HG03460 (cell line): ENCODE data around the gene RFPL4AL1.
"Not testable (repeated sequence)": the region's sequence is repeated elsewhere in the genome, so short reads cannot be mapped to it uniquely, and the experiment has no call there.

ENCODE experiments used
- ATAC-seq: cut with Tn5 transposase; IDR thresholded peaks from one replicate; pipeline ENCODE4 v1.9.1; 2021; ENCODE audit not compliant: unreplicated experiment

RFPL4AL1 gene

GRCh38 chr19:55768818-55769217, at the start of gene RFPL4AL1:
Gene RFPL4AL1, plus strand, starts transcription at chr19:55769118. Its CDS starts 2,687 bp downstream, at chr19:55771805.
- not testable (repeated sequence) for ATAC-seq

GRCh38 chr19:55720214-55720746, 48.6 kb upstream of the RFPL4AL1 start:
- no peak for ATAC-seq

- ATAC-seq, result no peak
Measured at GRCh38 chr19:55720801-55721200, 48.1 kb upstream of the RFPL4AL1 start.

- ATAC-seq, result no peak
Measured at GRCh38 chr19:55723491-55723890, 45.4 kb upstream of the RFPL4AL1 start.

- not testable (repeated sequence) for ATAC-seq
Measured at GRCh38 chr19:55730378-55730777, 38.5 kb upstream of the RFPL4AL1 start.

- ATAC-seq, result no peak
Measured at GRCh38 chr19:55738302-55738701, 30.6 kb upstream of the RFPL4AL1 start, which contains the start of gene NLRP9. Gene NLRP9, minus strand, starts transcription at chr19:55738402. Its CDS starts 28 bp downstream, at chr19:55738374.

- ATAC-seq, result no peak
Measured at GRCh38 chr19:55750715-55751114, 18.2 kb upstream of the RFPL4AL1 start.

- no peak for ATAC-seq
Measured at GRCh38 chr19:55753401-55753800, 15.5 kb upstream of the RFPL4AL1 start.

GRCh38 chr19:55756808-55757207, 12.1 kb upstream of the RFPL4AL1 start:
- not testable (repeated sequence) for ATAC-seq

GRCh38 chr19:55758797-55759196, 10.1 kb upstream of the RFPL4AL1 start, which contains the start of gene RFPL4A:
Gene RFPL4A, plus strand, starts transcription at chr19:55759097. Its CDS starts 2,704 bp downstream, at chr19:55761801.
- ATAC-seq, result not testable (repeated sequence)

- ATAC-seq, result no peak
Measured at GRCh38 chr19:55766466-55766865, 2.5 kb upstream of the RFPL4AL1 start.

- not testable (repeated sequence) for ATAC-seq
Measured at GRCh38 chr19:55769632-55770031, 714 bp downstream of the RFPL4AL1 start.

GRCh38 chr19:55777528-55777927, 8.6 kb downstream of the RFPL4AL1 start:
- ATAC-seq, result no peak

GRCh38 chr19:55778331-55778730, 9.4 kb downstream of the RFPL4AL1 start:
- no peak for ATAC-seq

GRCh38 chr19:55781112-55781511, 12.2 kb downstream of the RFPL4AL1 start:
- no peak for ATAC-seq

- ATAC-seq, result no peak
Measured at GRCh38 chr19:55795021-55795420, 26.1 kb downstream of the RFPL4AL1 start.

- ATAC-seq, result no peak
Measured at GRCh38 chr19:55801416-55801815, 32.5 kb downstream of the RFPL4AL1 start.

GRCh38 chr19:55802281-55802680, 33.4 kb downstream of the RFPL4AL1 start:
- no peak for ATAC-seq

- no peak for ATAC-seq
Measured at GRCh38 chr19:55809381-55810058, 40.6 kb downstream of the RFPL4AL1 start.

GRCh38 chr19:55811340-55811739, 42.4 kb downstream of the RFPL4AL1 start:
- no peak for ATAC-seq

- no peak for ATAC-seq
Measured at GRCh38 chr19:55812449-55812848, 43.5 kb downstream of the RFPL4AL1 start.

GRCh38 chr19:55813906-55814305, 45.0 kb downstream of the RFPL4AL1 start:
- no peak for ATAC-seq
